Right ventricle myocardium inferior (tissue), 1 donor: ENCODE results near the gene UBE4A. TPM values are rescaled to one million over a fixed set of nuclear protein-coding genes. Genes with fewer than 3 reads are reported as not detected.
"Not testable (repeated sequence)": the region's sequence is repeated elsewhere in the genome, so short reads cannot be mapped to it uniquely, and the experiment has no call there.

Experiments
- ATAC-seq: fragments of 200-7000 bp; cut with Tn5 transposase; one replicate; pipeline ENCODE4 v1.9.1; 2020; ENCODE audit warnings: mild to moderate bottlenecking, moderate library complexity
- DNase-seq: peaks from one replicate; pipeline ENCODE4 v3.0.0; 2021; ENCODE audit errors: missing footprints
- intact Hi-C: fragments of 100-400 bp; cut with DNase I; formaldehyde crosslinking; loops from one replicate; pipeline ENCODE4 v1.11.0; 2022
- total RNA-seq: library from RNA; stranded (reverse); fragmentation: NEBNext Ultra II Directional; extraction: Animal tissue kit (Norgen Biotek cat#: 25700); gene quantifications from one replicate; pipeline ENCODE4 v1.2.1, GENCODE V29; 2021
- donor health status: DM: no; HTN: yes; CAD: no; lungs with severe emphysema.

The UBE4A gene
- total RNA-seq, 1 donor from 2014 or later = 32.0 TPM

- ATAC-seq = no peak
- DNase-seq = no peak
- intact Hi-C loops = no loop called here
These were observed 24.3 kb downstream of the UBE4A start for GRCh38 chr11:118383657-118384056.

GRCh38 chr11:118396097-118396501 is 36.7 kb downstream of the UBE4A start:
- no peak for DNase-seq
- ATAC-seq = no peak
- intact Hi-C loops = no loop called here

GRCh38 chr11:118397448-118397847 is 38.0 kb downstream of the UBE4A start:
- DNase-seq = no peak
- ATAC-seq = no peak
- intact Hi-C loops = no loop called here

- DNase-seq (no peak), ATAC-seq (no peak)
- intact Hi-C loops = no loop called here
These were observed 39.6 kb downstream of the UBE4A start for GRCh38 chr11:118398791-118399559.

GRCh38 chr11:118401151-118401879 is 41.9 kb downstream of the UBE4A start, which contains the start of gene ATP5MG:
Gene ATP5MG (plus strand): TSS chr11:118401606. CDS start chr11:118401666, 60 bp downstream.
- ATAC-seq = peak; percentile 88
- intact Hi-C loops = loop anchor here (1.0 to 5.0 kb wide), 3 partner anchors 34 to 87 kb away; partner anchors contain the start of gene KMT2A
- peak; percentile 94 for DNase-seq

GRCh38 chr11:118401880-118402590 is 42.6 kb downstream of the UBE4A start:
- intact Hi-C loops = loop anchor here (1.0 to 5.0 kb wide), 3 partner anchors 34 to 87 kb away; partner anchors contain the start of gene KMT2A
- DNase-seq (no peak), ATAC-seq (peak; percentile 13)

- intact Hi-C loops = loop anchor here (5.0 kb wide), 1 partner anchor 35 kb away; no protein-coding TSS in a partner anchor
These were observed 43.2 kb downstream of the UBE4A start for GRCh38 chr11:118402594-118402993.

GRCh38 chr11:118406599-118407166 is 47.3 kb downstream of the UBE4A start:
- no peak for ATAC-seq

More at GRCh38 chr11:118402594-118402993, 43.2 kb downstream of the UBE4A start:
- ATAC-seq, DNase-seq: not testable (repeated sequence)

GRCh38 chr11:118410055-118410745 is 50.8 kb downstream of the UBE4A start:
- ATAC-seq (peak; percentile 44), DNase-seq (no peak)
- intact Hi-C loops = no loop called here

More at GRCh38 chr11:118406599-118407166, 47.3 kb downstream of the UBE4A start:
- intact Hi-C loops = no loop called here
- DNase-seq = no peak

- no peak for DNase-seq
- no peak for ATAC-seq
- intact Hi-C loops = no loop called here
These were observed 52.1 kb downstream of the UBE4A start for GRCh38 chr11:118411530-118411929.

GRCh38 chr11:118412921-118413320 is 53.5 kb downstream of the UBE4A start:
- no peak for DNase-seq
- no peak for ATAC-seq
- intact Hi-C loops = no loop called here

GRCh38 chr11:118415062-118415738 is 55.8 kb downstream of the UBE4A start:
- ATAC-seq (no peak), DNase-seq (no peak)
- intact Hi-C loops = no loop called here

- ATAC-seq (peak; percentile 56), DNase-seq (no peak)
- intact Hi-C loops = no loop called here
These were observed 56.3 kb downstream of the UBE4A start for GRCh38 chr11:118415739-118416068.

GRCh38 chr11:118416900-118417299 is 57.5 kb downstream of the UBE4A start:
- DNase-seq, intact Hi-C loops, ATAC-seq: not testable (repeated sequence)

GRCh38 chr11:118417801-118418200 is 58.4 kb downstream of the UBE4A start:
- no peak for ATAC-seq
- no peak for DNase-seq
- intact Hi-C loops = no loop called here

- DNase-seq = no peak
- no peak for ATAC-seq
- intact Hi-C loops = no loop called here
These were observed 59.4 kb downstream of the UBE4A start for GRCh38 chr11:118418766-118419165.

GRCh38 chr11:118427707-118428106 is 68.3 kb downstream of the UBE4A start:
- intact Hi-C loops = no loop called here
- ATAC-seq = no peak
- no peak for DNase-seq

GRCh38 chr11:118430956-118431355 is 71.6 kb downstream of the UBE4A start:
- DNase-seq = no peak
- intact Hi-C loops = no loop called here
- ATAC-seq = no peak
